ENCODE data around the gene PXDC1. TPM values are rescaled to one million over a fixed set of nuclear protein-coding genes. Genes with fewer than 3 reads are reported as not detected.
"Not testable (repeated sequence)": the region's sequence is repeated elsewhere in the genome, so short reads cannot be mapped to it uniquely, and the experiment has no call there.

Gene PXDC1
- polyA plus RNA-seq, 1 donor, result 18.5 TPM

DNA sequence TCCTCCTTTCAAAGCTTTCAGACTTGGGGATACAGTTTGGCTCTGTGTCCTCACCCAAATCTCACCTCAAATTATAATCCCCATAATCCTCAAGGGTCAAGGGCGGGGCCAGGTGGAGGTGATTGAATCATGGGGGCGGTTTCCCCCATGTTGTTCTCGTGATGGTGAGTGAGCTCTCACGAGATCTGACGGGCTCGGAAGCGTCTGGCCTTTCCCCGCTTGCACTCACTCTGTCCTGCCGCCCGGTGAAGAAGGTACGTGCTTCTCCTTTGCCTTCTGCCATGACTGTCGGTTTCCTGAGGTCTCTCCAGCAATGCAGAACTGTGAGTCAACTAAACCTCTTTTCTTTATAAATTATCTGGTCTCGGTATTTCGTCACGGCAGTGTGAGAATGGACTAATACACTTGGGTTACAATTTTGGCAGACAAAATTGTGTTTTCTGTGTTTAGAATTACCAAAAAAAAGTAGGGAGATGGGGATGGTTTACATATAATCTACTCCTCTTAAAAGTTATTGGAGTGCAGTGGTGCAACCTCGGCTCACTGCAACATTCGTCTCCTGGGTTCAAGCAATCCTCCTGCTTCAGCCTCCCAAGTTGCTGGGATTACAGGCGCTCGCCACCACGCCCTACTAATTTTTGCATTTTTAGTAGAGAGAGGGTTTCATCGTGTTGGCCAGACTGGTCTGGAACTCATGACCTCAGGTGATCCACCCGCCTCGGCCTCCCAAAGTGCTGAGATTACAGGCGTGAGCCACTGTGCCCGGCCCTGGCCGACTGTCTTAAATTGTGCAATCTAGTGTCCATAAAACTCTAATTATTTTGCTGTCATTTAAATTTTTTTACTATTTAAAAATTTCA is 33.6 kb upstream of the PXDC1 start:
- DNase-seq, result no peak

DNA sequence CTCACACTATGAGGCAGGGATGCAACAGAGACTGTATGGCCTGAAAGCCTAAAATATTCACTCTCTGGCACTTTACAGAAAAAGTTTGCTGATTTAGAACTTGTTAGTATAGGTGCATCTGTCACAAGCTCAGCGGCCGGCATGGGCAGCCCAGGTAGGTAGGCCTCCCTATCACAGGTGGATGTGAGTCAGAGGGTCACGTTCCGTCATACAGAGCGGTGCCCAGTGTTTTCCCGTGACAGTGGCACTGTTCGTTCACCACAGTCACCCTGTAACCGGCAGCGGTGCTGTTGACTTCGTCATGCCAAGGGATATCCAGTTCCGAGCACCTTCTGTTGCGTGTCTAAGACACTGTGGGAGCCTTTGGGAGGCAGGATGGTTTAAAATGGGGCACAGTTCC is 32.9 kb upstream of the PXDC1 start:
- DNase-seq, result no peak

- no peak for DNase-seq
Observed at GRCh38 chr6:3782876-3783832, 31.6 kb upstream of the PXDC1 start.

- no peak for DNase-seq
Observed at GRCh38 chr6:3781504-3781903, 30.0 kb upstream of the PXDC1 start.

DNA sequence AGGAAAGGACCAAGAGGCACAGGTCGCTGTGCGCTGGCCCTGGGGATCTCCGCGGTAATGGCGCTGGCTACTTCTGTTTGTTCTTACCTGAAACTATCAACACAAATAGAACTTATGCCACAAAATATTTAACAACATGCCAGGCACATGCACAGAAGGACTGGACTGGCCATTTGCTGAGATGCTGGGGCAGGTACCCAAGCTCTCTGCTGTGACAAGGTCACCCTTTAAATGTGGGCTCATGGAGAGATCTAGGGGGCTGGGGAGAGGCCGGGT is 28.0 kb upstream of the PXDC1 start:
- DNase-seq, result no peak

GRCh38 chr6:3778701-3779573 is 27.4 kb upstream of the PXDC1 start:
- DNase-seq, result no peak

DNA sequence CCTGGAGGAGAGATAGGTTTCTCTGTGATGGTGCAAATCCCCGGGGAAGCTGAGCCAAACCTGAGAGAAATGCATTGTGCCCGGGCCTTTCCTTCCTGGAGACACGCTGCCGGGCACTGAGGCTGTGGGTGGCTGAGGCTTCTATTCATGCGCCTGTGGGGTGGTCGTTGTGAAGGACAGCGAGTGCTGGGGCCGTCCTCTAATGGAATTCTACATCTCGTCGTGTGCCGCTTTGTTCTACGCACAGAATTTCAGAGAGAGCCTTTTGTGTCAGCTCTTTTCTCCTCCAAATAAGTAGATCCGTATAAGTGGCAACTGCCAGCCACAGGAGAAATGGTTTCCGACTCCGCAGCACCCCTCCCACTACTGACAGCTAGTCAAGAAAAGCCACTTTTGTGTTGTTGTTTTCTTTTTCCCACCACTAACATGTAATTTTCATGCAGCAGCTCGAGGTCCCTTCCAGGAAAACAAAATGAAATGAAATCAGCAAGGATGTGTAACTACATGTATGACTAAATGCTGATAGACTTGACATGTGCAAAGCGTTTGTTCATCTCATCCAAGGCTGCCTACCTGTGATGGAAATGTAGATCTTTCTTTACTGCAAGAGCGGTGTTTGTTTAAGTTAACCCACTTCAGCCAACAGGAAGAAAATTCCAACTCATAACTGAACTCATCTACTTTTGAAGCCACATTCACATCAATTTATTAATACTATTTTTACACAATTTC is 26.4 kb upstream of the PXDC1 start:
- no peak for DNase-seq

- no peak for DNase-seq
Observed at GRCh38 chr6:3776881-3777507, 25.5 kb upstream of the PXDC1 start.

GRCh38 chr6:3775847-3776246 is 24.3 kb upstream of the PXDC1 start:
- no peak for DNase-seq

- DNase-seq, result no peak
Observed at GRCh38 chr6:3775386-3775785, 23.9 kb upstream of the PXDC1 start.

DNA sequence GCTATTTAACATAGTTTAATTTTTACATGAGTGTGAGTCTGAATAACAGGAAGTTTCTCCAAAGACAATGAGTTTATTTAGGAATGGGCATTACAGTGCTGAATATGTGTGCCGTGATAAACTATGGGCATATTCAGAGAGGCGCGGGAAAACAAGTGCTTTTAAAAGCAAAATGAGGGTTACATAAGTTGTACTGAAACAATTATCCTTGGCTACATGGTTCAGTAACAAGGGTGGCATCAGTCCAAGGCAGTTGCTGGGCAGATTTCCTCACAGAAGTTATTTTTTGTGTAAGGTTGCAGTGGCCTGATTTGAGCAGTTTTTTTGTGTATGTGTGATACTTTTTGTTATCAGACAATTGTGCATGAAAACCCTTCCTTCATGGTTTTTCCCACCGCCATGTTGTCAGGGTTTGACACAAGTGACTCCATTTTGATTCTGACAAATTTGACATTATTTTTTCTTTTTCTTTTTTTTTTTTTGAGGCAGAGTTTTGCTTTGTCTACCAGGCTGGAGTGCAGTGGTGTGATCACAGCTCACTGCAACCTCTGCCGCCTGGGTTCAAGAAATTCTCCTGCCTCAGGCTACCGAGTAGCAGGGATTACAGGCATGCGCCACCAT is 22.3 kb upstream of the PXDC1 start:
- no peak for DNase-seq

GRCh38 chr6:3772127-3772999 is 20.9 kb upstream of the PXDC1 start:
- DNase-seq, result not testable (repeated sequence)

DNA sequence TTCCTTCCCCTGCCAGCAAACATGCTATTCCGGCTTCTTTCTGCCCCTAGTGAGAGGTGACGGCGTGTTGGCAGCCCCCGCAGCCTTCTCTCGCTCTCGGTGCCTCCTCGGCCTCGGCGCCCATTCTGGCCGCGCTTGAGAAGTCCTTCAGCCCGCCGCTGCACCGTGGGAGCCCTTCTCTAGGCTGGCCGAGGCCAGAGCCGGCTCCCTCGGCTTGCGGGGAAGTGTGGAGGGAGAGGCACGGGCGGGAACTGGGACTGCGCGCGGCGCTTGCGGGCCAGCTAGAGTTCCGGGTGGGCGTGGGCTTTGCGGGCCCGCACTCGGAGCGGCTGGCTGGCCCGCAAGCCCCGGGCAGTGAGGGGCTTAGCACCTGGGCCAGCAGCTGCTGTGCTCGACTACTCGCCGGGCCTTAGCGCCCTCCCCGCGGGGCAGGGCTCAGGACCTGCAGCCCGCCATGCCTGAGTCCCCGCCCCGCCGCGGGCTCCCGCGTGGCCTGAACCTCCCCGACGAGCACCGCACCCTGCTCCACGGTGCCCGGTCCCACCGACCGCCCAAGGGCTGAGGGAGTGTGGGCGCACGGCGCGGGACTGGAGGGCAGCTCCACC is 20.0 kb upstream of the PXDC1 start:
- no peak for DNase-seq

DNA sequence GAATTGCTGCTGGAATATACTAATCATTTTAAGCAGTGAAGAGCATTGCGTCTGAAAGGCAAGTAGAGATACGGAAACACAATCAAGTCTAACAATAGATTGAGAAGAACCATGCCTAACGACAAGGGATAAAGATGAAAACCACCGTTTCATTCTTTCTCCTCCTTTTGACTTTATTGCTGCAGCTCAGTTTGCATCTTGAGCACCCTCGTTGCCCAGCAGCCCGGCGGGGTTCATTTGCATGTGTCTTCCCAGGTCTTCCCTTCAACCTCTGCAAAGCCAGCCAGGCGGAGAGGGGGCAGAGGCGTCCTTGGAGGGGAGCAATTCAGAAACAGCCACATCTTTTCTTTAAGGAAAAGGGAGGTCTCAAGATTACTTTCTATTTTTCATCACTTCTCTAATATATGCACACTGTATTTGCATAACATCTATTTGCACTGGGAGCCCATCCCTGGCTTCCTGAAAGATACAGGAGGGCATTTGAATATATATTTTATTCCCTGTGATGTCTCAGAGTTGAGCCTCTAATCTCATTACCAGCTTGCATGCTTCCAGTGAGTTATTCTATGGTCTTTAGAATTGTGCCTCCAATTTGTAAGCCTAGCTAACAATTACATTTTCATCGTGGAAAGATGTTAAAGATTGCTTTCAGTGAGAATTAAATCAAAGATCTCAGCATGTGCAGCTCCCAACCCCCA is 18.7 kb upstream of the PXDC1 start:
- no peak for DNase-seq

DNA sequence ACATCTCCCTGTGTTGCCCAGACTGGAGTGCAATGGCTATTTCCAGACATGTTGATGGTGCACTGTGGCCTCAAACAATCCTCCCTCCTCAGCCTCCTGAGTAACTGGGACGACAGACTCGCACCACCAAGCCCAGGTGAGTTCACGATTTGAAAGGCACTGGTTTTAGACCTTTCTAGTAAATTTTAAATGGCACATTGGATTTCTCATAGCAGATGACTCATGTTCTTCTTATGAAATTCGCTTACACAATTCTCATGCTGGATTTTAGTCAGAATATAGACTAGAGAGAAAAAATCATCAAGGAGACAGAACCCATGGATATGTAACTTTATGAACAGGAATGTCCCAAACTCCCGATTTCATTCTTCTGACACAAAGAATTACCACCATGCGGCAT is 18.1 kb upstream of the PXDC1 start:
- no peak for DNase-seq

DNA sequence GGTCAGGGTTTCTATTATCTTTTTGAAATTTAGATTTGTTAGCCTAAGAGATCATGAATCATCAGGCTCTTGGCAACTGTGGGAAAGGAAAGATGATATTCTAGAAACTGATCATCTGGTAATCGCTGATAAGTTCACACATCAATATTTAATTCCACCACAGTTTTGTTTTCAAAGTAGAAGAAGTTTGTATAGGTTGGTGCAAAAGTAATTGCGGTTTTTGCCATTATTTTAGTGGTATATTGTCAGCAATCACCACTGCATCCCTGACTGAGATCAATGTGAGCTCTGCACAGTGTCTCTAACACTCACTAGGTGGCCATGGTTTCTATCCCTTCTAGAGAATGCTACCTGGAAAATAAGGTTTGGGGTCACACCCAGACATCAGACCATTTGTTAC is 17.0 kb upstream of the PXDC1 start:
- no peak for DNase-seq

DNA sequence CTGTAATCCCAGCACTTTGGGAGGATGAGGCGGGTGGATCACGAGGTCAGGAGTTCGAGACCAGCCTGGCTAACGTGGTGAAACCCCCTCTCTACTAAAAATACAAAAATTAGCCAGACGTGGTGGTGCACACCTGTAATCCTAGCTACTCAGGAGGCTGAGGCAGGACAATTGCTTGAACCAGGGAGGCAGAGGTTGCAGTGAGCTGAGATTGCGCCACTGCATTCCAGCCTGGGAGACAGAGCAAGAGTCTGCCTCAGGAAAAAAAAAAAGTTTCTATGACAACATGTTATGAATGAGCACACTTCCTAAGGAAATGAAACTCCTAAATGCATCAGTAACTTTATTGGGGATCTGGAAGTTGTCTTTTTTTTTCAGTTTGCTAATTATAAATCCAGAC is 16.0 kb upstream of the PXDC1 start:
- not testable (repeated sequence) for DNase-seq

DNA sequence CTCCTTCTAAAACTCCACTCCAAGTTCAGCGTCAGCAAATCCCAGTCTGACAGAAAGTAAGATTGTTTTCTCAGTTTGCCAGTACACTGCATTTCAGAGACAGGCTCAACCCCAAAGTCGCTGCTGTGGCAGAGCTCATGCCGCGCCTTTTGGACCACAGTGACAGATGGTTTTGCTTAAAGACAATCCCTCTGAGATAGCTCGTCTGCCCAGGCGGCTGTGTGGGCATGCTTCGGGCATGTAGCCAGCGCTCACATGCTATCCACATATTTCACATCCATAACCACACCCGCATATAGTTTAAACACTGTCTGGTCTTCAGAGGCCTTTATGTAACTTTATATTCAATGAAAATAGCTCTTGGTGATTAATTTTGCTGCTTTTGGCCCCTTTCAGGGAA is 14.7 kb upstream of the PXDC1 start:
- no peak for DNase-seq

- no peak for DNase-seq
Observed at GRCh38 chr6:3765415-3765814, 13.9 kb upstream of the PXDC1 start.

Data from left kidney (tissue), 2 donors.